ENCODE data around the gene DUSP8.

Gene DUSP8

GRCh38 chr11:1508986-1509385, 63.1 kb downstream of the DUSP8 start:
- Histone ChIP-seq H3K4me3 (replicated peaks; ENCODE audit: insufficient read depth, low read length) (no peak overlapping the region), H3K27me3 (ENCODE audit: insufficient read depth, poor library complexity, severe bottlenecking) (no peaks in the 10 kb centered on the region), H3K27ac (replicated peaks) (no peak overlapping the region)
- DNase-seq (ENCODE audit: low read depth in 1 of 2, low spot score in 1 of 2): no peak
- TF ChIP-seq, protein P1, sequence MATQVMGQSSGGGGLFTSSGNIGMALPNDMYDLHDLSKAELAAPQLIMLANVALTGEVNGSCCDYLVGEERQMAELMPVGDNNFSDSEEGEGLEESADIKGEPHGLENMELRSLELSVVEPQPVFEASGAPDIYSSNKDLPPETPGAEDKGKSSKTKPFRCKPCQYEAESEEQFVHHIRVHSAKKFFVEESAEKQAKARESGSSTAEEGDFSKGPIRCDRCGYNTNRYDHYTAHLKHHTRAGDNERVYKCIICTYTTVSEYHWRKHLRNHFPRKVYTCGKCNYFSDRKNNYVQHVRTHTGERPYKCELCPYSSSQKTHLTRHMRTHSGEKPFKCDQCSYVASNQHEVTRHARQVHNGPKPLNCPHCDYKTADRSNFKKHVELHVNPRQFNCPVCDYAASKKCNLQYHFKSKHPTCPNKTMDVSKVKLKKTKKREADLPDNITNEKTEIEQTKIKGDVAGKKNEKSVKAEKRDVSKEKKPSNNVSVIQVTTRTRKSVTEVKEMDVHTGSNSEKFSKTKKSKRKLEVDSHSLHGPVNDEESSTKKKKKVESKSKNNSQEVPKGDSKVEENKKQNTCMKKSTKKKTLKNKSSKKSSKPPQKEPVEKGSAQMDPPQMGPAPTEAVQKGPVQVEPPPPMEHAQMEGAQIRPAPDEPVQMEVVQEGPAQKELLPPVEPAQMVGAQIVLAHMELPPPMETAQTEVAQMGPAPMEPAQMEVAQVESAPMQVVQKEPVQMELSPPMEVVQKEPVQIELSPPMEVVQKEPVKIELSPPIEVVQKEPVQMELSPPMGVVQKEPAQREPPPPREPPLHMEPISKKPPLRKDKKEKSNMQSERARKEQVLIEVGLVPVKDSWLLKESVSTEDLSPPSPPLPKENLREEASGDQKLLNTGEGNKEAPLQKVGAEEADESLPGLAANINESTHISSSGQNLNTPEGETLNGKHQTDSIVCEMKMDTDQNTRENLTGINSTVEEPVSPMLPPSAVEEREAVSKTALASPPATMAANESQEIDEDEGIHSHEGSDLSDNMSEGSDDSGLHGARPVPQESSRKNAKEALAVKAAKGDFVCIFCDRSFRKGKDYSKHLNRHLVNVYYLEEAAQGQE (IDR thresholded peaks at IDR 0.05; ENCODE audit: insufficient replicate concordance, low read depth): no peak
- no peak for TF ChIP-seq GABPA (IDR thresholded peaks at IDR 0.05; ENCODE audit: low read depth)
- TF ChIP-seq, protein P2, sequence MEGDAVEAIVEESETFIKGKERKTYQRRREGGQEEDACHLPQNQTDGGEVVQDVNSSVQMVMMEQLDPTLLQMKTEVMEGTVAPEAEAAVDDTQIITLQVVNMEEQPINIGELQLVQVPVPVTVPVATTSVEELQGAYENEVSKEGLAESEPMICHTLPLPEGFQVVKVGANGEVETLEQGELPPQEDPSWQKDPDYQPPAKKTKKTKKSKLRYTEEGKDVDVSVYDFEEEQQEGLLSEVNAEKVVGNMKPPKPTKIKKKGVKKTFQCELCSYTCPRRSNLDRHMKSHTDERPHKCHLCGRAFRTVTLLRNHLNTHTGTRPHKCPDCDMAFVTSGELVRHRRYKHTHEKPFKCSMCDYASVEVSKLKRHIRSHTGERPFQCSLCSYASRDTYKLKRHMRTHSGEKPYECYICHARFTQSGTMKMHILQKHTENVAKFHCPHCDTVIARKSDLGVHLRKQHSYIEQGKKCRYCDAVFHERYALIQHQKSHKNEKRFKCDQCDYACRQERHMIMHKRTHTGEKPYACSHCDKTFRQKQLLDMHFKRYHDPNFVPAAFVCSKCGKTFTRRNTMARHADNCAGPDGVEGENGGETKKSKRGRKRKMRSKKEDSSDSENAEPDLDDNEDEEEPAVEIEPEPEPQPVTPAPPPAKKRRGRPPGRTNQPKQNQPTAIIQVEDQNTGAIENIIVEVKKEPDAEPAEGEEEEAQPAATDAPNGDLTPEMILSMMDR (IDR thresholded peaks at IDR 0.05; ENCODE audit: insufficient read depth, low read length): no peak
- TF ChIP-seq SPI1 (IDR thresholded peaks at IDR 0.05; ENCODE audit: borderline replicate concordance, low read depth): no peak
- TF ChIP-seq POLR2AphosphoS5 (IDR thresholded peaks at IDR 0.05; ENCODE audit: low read depth): no peak

GRCh38 chr11:1508491-1508891, 63.6 kb downstream of the DUSP8 start:
- Histone ChIP-seq H3K27ac (replicated peaks) (no peak overlapping the region), H3K4me3 (replicated peaks; ENCODE audit: insufficient read depth, low read length) (no peak overlapping the region)

GRCh38 chr11:1507381-1508140, 64.5 kb downstream of the DUSP8 start:
- no peak for TF ChIP-seq SPI1 (IDR thresholded peaks at IDR 0.05; ENCODE audit: borderline replicate concordance, low read depth)
- H3K4me3 ChIP-seq (replicated peaks; ENCODE audit: insufficient read depth, low read length): no peak overlapping the region
- H3K27me3 ChIP-seq (ENCODE audit: insufficient read depth, poor library complexity, severe bottlenecking): no peaks in the 10 kb centered on the region
- H3K27ac ChIP-seq (replicated peaks): no peak overlapping the region
- no peak for DNase-seq (ENCODE audit: low read depth in 1 of 2, low spot score in 1 of 2)

More at GRCh38 chr11:1508491-1508891, 63.6 kb downstream of the DUSP8 start:
- no peak for DNase-seq (ENCODE audit: low read depth in 1 of 2, low spot score in 1 of 2)
- H3K27me3 ChIP-seq (ENCODE audit: insufficient read depth, poor library complexity, severe bottlenecking): no peaks in the 10 kb centered on the region
- TF ChIP-seq SPI1 (IDR thresholded peaks at IDR 0.05; ENCODE audit: borderline replicate concordance, low read depth): no peak
- no peak for TF ChIP-seq GABPA (IDR thresholded peaks at IDR 0.05; ENCODE audit: low read depth)

- H3K27me3 ChIP-seq (ENCODE audit: insufficient read depth, poor library complexity, severe bottlenecking): no peaks in the 10 kb centered on the region
- no peak overlapping the region for H3K27ac ChIP-seq (replicated peaks)
- TF ChIP-seq, protein P2 (IDR thresholded peaks at IDR 0.05; ENCODE audit: insufficient read depth, low read length): no peak
- no peak for TF ChIP-seq GABPA (IDR thresholded peaks at IDR 0.05; ENCODE audit: low read depth)
- TF ChIP-seq POLR2AphosphoS5 (IDR thresholded peaks at IDR 0.05; ENCODE audit: low read depth): no peak
- TF ChIP-seq SPI1 (IDR thresholded peaks at IDR 0.05; ENCODE audit: borderline replicate concordance, low read depth): no peak
- TF ChIP-seq, protein P1 (IDR thresholded peaks at IDR 0.05; ENCODE audit: insufficient replicate concordance, low read depth): no peak
Observed at GRCh38 chr11:1506981-1507380, 65.1 kb downstream of the DUSP8 start.

DNA sequence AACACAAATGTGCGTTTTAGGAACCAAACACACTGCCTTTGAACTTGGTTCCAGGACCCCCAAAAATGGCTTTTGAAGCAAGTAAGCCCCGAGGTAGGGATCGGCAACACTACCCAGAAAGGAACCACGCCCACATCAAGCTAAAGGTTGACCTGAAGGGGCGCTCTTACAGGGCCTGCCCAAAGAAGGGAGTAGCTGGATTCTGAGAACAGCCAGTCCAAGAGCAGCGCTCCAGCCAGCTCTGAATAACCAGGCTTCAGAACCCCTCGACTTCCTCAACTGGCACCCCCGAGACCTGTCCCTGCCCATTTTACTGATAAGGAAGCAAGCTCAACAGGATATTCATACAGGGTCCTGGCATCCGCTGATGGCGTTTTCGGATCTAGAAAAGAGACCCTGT, 66.6 kb downstream of the DUSP8 start:
- TF ChIP-seq POLR2AphosphoS5 (IDR thresholded peaks at IDR 0.05; ENCODE audit: low read depth): no peak
- TF ChIP-seq, protein P1 (IDR thresholded peaks at IDR 0.05; ENCODE audit: insufficient replicate concordance, low read depth): no peak
- no peak for DNase-seq (ENCODE audit: low read depth in 1 of 2, low spot score in 1 of 2)
- H3K27me3 ChIP-seq (ENCODE audit: insufficient read depth, poor library complexity, severe bottlenecking): no peaks in the 10 kb centered on the region
- H3K27ac ChIP-seq (replicated peaks): no peak overlapping the region
- no peak overlapping the region for H3K4me3 ChIP-seq (replicated peaks; ENCODE audit: insufficient read depth, low read length)

More at GRCh38 chr11:1506981-1507380, 65.1 kb downstream of the DUSP8 start:
- no peak overlapping the region for H3K4me3 ChIP-seq (replicated peaks; ENCODE audit: insufficient read depth, low read length)
- DNase-seq (ENCODE audit: low read depth in 1 of 2, low spot score in 1 of 2): no peak
